A549 (cell line): ENCODE results near the gene P4HA1. TPM values are rescaled to one million over a fixed set of nuclear protein-coding genes. Genes with fewer than 3 reads are reported as not detected.

Experiments
- ATAC-seq, 2 experiments: fragments of 200-7000 bp in 1 of 2; fragments of >200 bp in 1 of 2; cut with Nextera tagmentation in 1 of 2; cut with Tn5 transposase in 1 of 2; 3 replicates each; pipeline versions ENCODE4 v1.8.0 to v1.9.1; 2018 to 2020; ENCODE audit warnings: mild to moderate bottlenecking in 1 of 2, moderate library complexity in 1 of 2
- CTCF ChIA-PET: fragments of 300-600 bp; sonication (Branson Sonifier 250); formaldehyde crosslinking; extraction: SDS; loops from one replicate; lab custom pipeline; 2021; ENCODE audit warnings: antibody characterized with exemption, inconsistent platforms; lab: Yijun Ruan, JAX
- POLR2A ChIA-PET: fragments of 350-600 bp; formaldehyde crosslinking; extraction: SDS; loops from one replicate; lab custom pipeline; 2021; ENCODE audit warnings: antibody characterized with exemption, inconsistent platforms; lab: Yijun Ruan, JAX
- DNase-seq, 2 experiments: peaks; one replicate each; pipeline versions ENCODE4 v3.0.0 to v3.0.0-alpha.2; 2011 to 2016; ENCODE audit warnings: low read depth in 1 of 2, low spot score in 1 of 2
- FAIRE-seq: peaks from 2 replicates; lab custom pipeline; 2011; peaks lifted over from hg19 to GRCh38; lab: Jason Lieb, UNC
- H3K27ac ChIP-seq, 2 experiments: fragments of >200 bp; sonication (Bioruptor Twin); formaldehyde crosslinking; 3 replicates each; pipeline ENCODE4 v1.5.1; 2016 to 2017
- H3K4me1 ChIP-seq: fragments of >200 bp; sonication (Bioruptor Twin); formaldehyde crosslinking; 3 replicates; pipeline ENCODE4 v1.6.1; 2016
- H3K4me2 ChIP-seq: fragments of >200 bp; sonication (Bioruptor Twin); formaldehyde crosslinking; 3 replicates; pipeline ENCODE4 v1.6.1; 2016
- H3K4me3 ChIP-seq: fragments of >200 bp; sonication (Bioruptor Twin); formaldehyde crosslinking; 3 replicates; pipeline ENCODE4 v1.5.1; 2016
- H3K9me3 ChIP-seq: fragments of >200 bp; sonication (Bioruptor Twin); formaldehyde crosslinking; 3 replicates; pipeline ENCODE4 v1.6.1; 2016
- BHLHE40 ChIP-seq: IDR thresholded peaks from 2 replicates; pipeline ENCODE4 v1.6.1; 2012; ENCODE audit warnings: low read depth, low read length, inconsistent platforms
- CBX2 ChIP-seq: fragments of 200-600 bp; sonication (generic); IDR thresholded peaks from 2 replicates; pipeline ENCODE4 v1.6.1; 2016; ENCODE audit warnings: low read depth, mild to moderate bottlenecking, borderline replicate concordance
- CHD2 ChIP-seq: fragments of 150-350 bp; IDR thresholded peaks from 2 replicates; pipeline ENCODE4 v1.6.1; 2014; ENCODE audit warnings: low read length; ENCODE audit not compliant: partially characterized antibody
- EHF ChIP-seq: fragments of 250-450 bp; sonication (Bioruptor Pico); IDR thresholded peaks from 2 replicates; pipeline ENCODE4 v1.5.0; 2020; ENCODE audit warnings: mild to moderate bottlenecking
- EP300 ChIP-seq, 2 experiments: fragments of >200 bp; sonication (Bioruptor Twin); formaldehyde crosslinking; IDR thresholded peaks; 2 replicates in 1 of 2; 3 replicates in 1 of 2; pipeline ENCODE4 v1.6.1; 2016 to 2017
- FOSB ChIP-seq: fragments of 250-450 bp; sonication (Bioruptor Pico); IDR thresholded peaks from 2 replicates; pipeline ENCODE4 v1.5.0; 2020; ENCODE audit warnings: mild to moderate bottlenecking, moderate library complexity
- FOSL2 ChIP-seq, 2 experiments: fragments of 450-650 bp in 1 of 2; fragments of >200 bp in 1 of 2; sonication (Bioruptor Twin) in 1 of 2; formaldehyde crosslinking; IDR thresholded peaks; 2 replicates each; pipeline versions ENCODE4 v1.5.0 to v1.6.1; 2016 to 2020; ENCODE audit warnings: mild to moderate bottlenecking in 1 of 2, moderate library complexity in 1 of 2
- FOXS1 ChIP-seq: fragments of 250-450 bp; sonication (Bioruptor Pico); IDR thresholded peaks from 2 replicates; pipeline ENCODE4 v1.5.0; 2020; ENCODE audit warnings: mild to moderate bottlenecking, moderate library complexity
- HEYL ChIP-seq: fragments of 250-450 bp; sonication (Bioruptor Pico); IDR thresholded peaks from 2 replicates; pipeline ENCODE4 v1.8.0; 2021; ENCODE audit warnings: mild to moderate bottlenecking, moderate library complexity
- HOXB13 ChIP-seq: fragments of 250-450 bp; sonication (Bioruptor Pico); IDR thresholded peaks from 2 replicates; pipeline ENCODE4 v1.5.0; 2020; ENCODE audit warnings: low read depth, mild to moderate bottlenecking, moderate library complexity
- HOXB5 ChIP-seq: fragments of 250-450 bp; sonication (Bioruptor Pico); IDR thresholded peaks from 2 replicates; pipeline ENCODE4 v1.5.0; 2020; ENCODE audit warnings: mild to moderate bottlenecking, moderate library complexity
- JUN ChIP-seq, 2 experiments: fragments of >200 bp; sonication (Bioruptor Twin); formaldehyde crosslinking; IDR thresholded peaks; 2 replicates in 1 of 2; 3 replicates in 1 of 2; pipeline ENCODE4 v1.6.1; 2016 to 2017
- MAFK ChIP-seq: fragments of 450-650 bp; IDR thresholded peaks from 2 replicates; pipeline ENCODE4 v1.6.1; 2014; ENCODE audit not compliant: partially characterized antibody
- MYC ChIP-seq: IDR thresholded peaks from 2 replicates; pipeline ENCODE4 v1.6.1; 2012; ENCODE audit warnings: mild to moderate bottlenecking, inconsistent platforms, low read length, improper control_type of control experiment, borderline replicate concordance
- NPAS2 ChIP-seq: fragments of 250-450 bp; sonication (Bioruptor Pico); IDR thresholded peaks from 2 replicates; pipeline ENCODE4 v1.8.0; 2022; ENCODE audit warnings: mild to moderate bottlenecking, moderate library complexity, borderline replicate concordance
- PBX3 ChIP-seq: IDR thresholded peaks from 2 replicates; pipeline ENCODE4 v1.6.1; 2012
- PHF8 ChIP-seq: fragments of 200-600 bp; sonication (generic); IDR thresholded peaks from 2 replicates; pipeline ENCODE4 v1.6.1; 2016; ENCODE audit warnings: low read depth, mild to moderate bottlenecking, antibody characterized with exemption, moderate library complexity, borderline replicate concordance
- RARB ChIP-seq: fragments of 250-450 bp; sonication (Bioruptor Pico); IDR thresholded peaks from 2 replicates; pipeline ENCODE4 v1.8.0; 2021; ENCODE audit warnings: mild to moderate bottlenecking, moderate library complexity
- RCOR1 ChIP-seq: fragments of 150-350 bp; IDR thresholded peaks from 2 replicates; pipeline ENCODE4 v1.6.1; 2014; ENCODE audit warnings: antibody characterized with exemption, low read length, low read depth
- SMC3 ChIP-seq: fragments of >200 bp; sonication (Bioruptor Twin); formaldehyde crosslinking; IDR thresholded peaks from 3 replicates; pipeline ENCODE4 v1.6.1; 2018; ENCODE audit warnings: inconsistent platforms
- SREBF2 ChIP-seq: fragments of 450-650 bp; IDR thresholded peaks from 2 replicates; pipeline ENCODE4 v1.6.1; 2014; ENCODE audit warnings: mild to moderate bottlenecking, moderate library complexity
- TP53 ChIP-seq: fragments of 250-450 bp; sonication (Bioruptor Pico); IDR thresholded peaks from 2 replicates; pipeline ENCODE4 v1.5.0; 2021; ENCODE audit warnings: mild to moderate bottlenecking, moderate library complexity
- ZC3H11A ChIP-seq: fragments of 450-650 bp; IDR thresholded peaks from 2 replicates; pipeline ENCODE4 v1.6.1; 2014; ENCODE audit warnings: antibody characterized with exemption, mild to moderate bottlenecking
- WGBS: methylation state at CpG from one replicate; pipeline ENCODE4 v1.1.6; 2017; ENCODE audit errors: missing lambda C conversion rate; 5-methylcytosine and 5-hydroxymethylcytosine counted together
- polyA plus RNA-seq, 4 experiments: library from polyadenylated mRNA; depleted of rRNA in 3 of 4; stranded (reverse); fragments of >200 nt; fragmentation: RNase III in 1 of 4; extraction: RNeasy Plus Mini Kit Qiagen cat#74134 plus additional on column Dnase treatment in 1 of 4; gene quantifications; 2 replicates in 3 of 4; 3 replicates in 1 of 4; pipeline ENCODE4 v1.2.3, GENCODE V29; 2011 to 2017
- TF ChIP-seq, protein P1 (sequence below): fragments of 250-450 bp; sonication (Bioruptor Pico); IDR thresholded peaks from 2 replicates; pipeline ENCODE4 v1.5.0; 2020; ENCODE audit warnings: low read depth, mild to moderate bottlenecking, moderate library complexity

P4HA1 gene
- polyA plus RNA-seq, 2 of the 4 experiments (the other 2 are of a cell fraction): 23.7 to 49.0 TPM

- Histone ChIP-seq H3K4me1 (peaks cover 6% of the 10 kb centered on the region), H3K9me3 (no peaks in the 10 kb centered on the region), H3K4me2 (no peak overlapping the region), H3K27ac (no peak overlapping the region), H3K4me3 (no peak overlapping the region)
- DNase-seq (no peak), ATAC-seq (no peak), FAIRE-seq (no peak)
- CTCF ChIA-PET: interaction anchor here (1.5 kb wide), 1 partner anchor 777 kb away, joined by 3 read pairs; no protein-coding TSS in a partner anchor
- POLR2A ChIA-PET: no interaction called here
- TF ChIP-seq FOXS1 (no peak), MAFK (peak; percentile 58)
- WGBS: 92% methylated on average over 3 of the region's 3 CpGs
Observed at GRCh38 chr10:73141603-73142002, 44.9 kb upstream of the P4HA1 start.

- H3K4me1 ChIP-seq: peaks cover 12% of the 10 kb centered on the region
- no peak for FAIRE-seq
- no peak for ATAC-seq
- ChIA-PET CTCF (interaction anchor here (0.7 to 1.7 kb wide), 5 partner anchors 14 to 42 kb away, joined by 3 to 11 read pairs (median 4); partner anchors contain the start of gene P4HA1), POLR2A (no interaction called here)
- no peak overlapping the region for H3K27ac ChIP-seq
- 73% methylated on average over 2 of the region's 2 CpGs for WGBS
- no peak overlapping the region for H3K4me2 ChIP-seq
- DNase-seq: no peak
- no peak overlapping the region for H3K4me3 ChIP-seq
- no peak for TF ChIP-seq FOSL2 (IDR thresholded peaks at IDR 0.05)
- no peak for TF ChIP-seq FOSL2 (CRISPR knock-in tag; IDR thresholded peaks at IDR 0.05)
- TF ChIP-seq BHLHE40: no peak
- TF ChIP-seq CBX2: no peak
- no peak for TF ChIP-seq HOXB5 (CRISPR knock-in tag)
- no peak for TF ChIP-seq NPAS2 (CRISPR knock-in tag)
- TF ChIP-seq JUN (IDR thresholded peaks at IDR 0.05): no peak
- no peak for TF ChIP-seq SMC3
- no peak for TF ChIP-seq FOXS1
- TF ChIP-seq, protein P1, sequence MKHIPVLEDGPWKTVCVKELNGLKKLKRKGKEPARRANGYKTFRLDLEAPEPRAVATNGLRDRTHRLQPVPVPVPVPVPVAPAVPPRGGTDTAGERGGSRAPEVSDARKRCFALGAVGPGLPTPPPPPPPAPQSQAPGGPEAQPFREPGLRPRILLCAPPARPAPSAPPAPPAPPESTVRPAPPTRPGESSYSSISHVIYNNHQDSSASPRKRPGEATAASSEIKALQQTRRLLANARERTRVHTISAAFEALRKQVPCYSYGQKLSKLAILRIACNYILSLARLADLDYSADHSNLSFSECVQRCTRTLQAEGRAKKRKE (CRISPR knock-in tag): no peak
- no peaks in the 10 kb centered on the region for H3K9me3 ChIP-seq
Observed at GRCh38 chr10:73139251-73139650, 42.6 kb upstream of the P4HA1 start.

DNA sequence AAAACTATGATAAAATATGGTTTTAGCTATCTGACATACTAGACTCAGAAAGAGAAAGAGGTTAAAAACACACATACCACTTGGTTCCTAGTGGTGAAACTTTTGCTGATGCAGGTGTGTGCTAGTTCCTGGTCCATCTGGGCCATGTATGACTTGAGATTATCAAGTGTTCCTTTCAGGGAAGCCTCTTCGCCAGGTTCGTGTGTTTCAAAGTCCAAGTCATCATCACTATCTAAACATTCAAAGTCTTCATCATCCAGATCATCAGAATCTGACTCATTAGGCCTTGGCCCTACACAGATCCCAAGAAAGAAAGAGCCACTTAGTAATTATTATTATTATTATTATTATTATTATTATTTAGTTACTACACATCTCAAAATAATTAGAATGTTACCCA, 40.0 kb upstream of the P4HA1 start:
- CTCF ChIA-PET: interaction anchor here (1.4 to 1.8 kb wide), 2 partner anchors 13 to 22 kb away, joined by 4 to 5 read pairs; no protein-coding TSS in a partner anchor
- Histone ChIP-seq H3K4me3 (no peak overlapping the region), H3K27ac (no peak overlapping the region), H3K4me1 (peaks cover 18% of the 10 kb centered on the region), H3K9me3 (no peaks in the 10 kb centered on the region), H3K4me2 (peak overlapping the region; percentile 2; the same call in 1 of the 3 replicates)
- 46% methylated on average over 2 of the region's 2 CpGs for WGBS
- POLR2A ChIA-PET: no interaction called here
- TF ChIP-seq HEYL (CRISPR knock-in tag) (no peak), FOSL2 (IDR thresholded peaks at IDR 0.05) (no peak), FOSL2 (CRISPR knock-in tag; IDR thresholded peaks at IDR 0.05) (peak; percentile 32; the same call in 1 of the 2 replicates), MYC (no peak)
- no peak for FAIRE-seq
- ATAC-seq: peak in 1 of 2 experiments; percentile 56; a peak in 4 of 6 replicates
- DNase-seq: peak in 1 of 2 experiments; percentile 56

DNA sequence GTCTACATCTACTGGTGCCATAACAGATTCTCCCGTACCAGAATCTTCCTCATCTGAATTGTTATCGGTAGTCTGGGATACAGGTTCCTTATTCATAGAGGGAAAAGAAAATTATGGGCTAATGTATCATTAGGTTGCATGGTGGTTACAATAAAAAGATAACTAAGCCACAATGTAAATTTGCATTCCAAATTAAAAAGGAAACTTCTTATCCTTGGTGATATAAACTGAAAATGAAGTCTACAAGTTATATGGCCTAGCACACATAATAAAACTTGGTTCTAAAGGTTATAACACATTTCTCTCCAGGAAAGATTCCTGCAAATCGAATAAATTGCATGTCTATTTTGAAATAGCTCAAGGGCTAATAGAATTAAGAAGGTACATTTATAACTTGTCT, 38.1 kb upstream of the P4HA1 start:
- WGBS: 95% methylated on average over 3 of the region's 3 CpGs
- DNase-seq: no peak
- no peak overlapping the region for H3K27ac ChIP-seq
- H3K4me1 ChIP-seq: peaks cover 23% of the 10 kb centered on the region
- POLR2A ChIA-PET: no interaction called here
- no peak for TF ChIP-seq HOXB5 (CRISPR knock-in tag)
- TF ChIP-seq EHF: no peak
- TF ChIP-seq RARB: no peak
- no peak for TF ChIP-seq CHD2
- TF ChIP-seq EP300 (IDR thresholded peaks at IDR 0.05): no peak
- TF ChIP-seq MAFK: no peak
- TF ChIP-seq FOXS1: no peak
- no peak for TF ChIP-seq PBX3
- TF ChIP-seq TP53 (CRISPR knock-in tag): no peak
- TF ChIP-seq FOSB (CRISPR knock-in tag): no peak
- no peak for TF ChIP-seq PHF8
- TF ChIP-seq SREBF2: no peak
- TF ChIP-seq HOXB13 (CRISPR knock-in tag): no peak
- TF ChIP-seq ZC3H11A: no peak
- TF ChIP-seq RCOR1: no peak
- H3K4me3 ChIP-seq: no peak overlapping the region
- H3K4me2 ChIP-seq: no peak overlapping the region
- H3K9me3 ChIP-seq: no peaks in the 10 kb centered on the region
- FAIRE-seq: no peak
- ATAC-seq: no peak
- CTCF ChIA-PET: interaction anchor here (1.4 to 1.8 kb wide), 2 partner anchors 11 to 24 kb away, joined by 3 to 5 read pairs; no protein-coding TSS in a partner anchor
